Measurements from ENCODE around the gene FANCL.

DNA sequence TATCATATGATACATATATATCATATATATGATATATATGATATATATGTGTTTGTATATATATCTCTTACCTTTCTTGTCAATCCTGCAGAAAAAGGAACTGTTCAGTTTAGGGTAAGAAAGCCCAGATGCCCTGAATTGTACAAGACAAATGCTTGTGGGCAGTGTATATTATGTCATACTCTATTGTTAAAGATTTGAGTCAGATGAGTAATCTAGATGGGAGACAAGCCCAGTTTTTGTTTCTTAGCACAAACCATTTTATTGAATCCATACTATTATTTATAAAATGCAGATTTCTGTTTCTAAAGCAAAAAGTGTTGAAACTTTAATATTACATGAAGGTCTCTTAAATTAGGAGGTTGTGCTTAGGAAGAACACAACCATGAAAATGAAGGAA is 103.9 kb downstream of the FANCL start:
- TF ChIP-seq, protein P1, sequence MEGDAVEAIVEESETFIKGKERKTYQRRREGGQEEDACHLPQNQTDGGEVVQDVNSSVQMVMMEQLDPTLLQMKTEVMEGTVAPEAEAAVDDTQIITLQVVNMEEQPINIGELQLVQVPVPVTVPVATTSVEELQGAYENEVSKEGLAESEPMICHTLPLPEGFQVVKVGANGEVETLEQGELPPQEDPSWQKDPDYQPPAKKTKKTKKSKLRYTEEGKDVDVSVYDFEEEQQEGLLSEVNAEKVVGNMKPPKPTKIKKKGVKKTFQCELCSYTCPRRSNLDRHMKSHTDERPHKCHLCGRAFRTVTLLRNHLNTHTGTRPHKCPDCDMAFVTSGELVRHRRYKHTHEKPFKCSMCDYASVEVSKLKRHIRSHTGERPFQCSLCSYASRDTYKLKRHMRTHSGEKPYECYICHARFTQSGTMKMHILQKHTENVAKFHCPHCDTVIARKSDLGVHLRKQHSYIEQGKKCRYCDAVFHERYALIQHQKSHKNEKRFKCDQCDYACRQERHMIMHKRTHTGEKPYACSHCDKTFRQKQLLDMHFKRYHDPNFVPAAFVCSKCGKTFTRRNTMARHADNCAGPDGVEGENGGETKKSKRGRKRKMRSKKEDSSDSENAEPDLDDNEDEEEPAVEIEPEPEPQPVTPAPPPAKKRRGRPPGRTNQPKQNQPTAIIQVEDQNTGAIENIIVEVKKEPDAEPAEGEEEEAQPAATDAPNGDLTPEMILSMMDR (IDR thresholded peaks at IDR 0.05; ENCODE audit: low read depth, low read length) = no peak
- no peak for TF ChIP-seq EZH2phosphoT487 (IDR thresholded peaks at IDR 0.05; ENCODE audit: low read depth)
